Gastroesophageal sphincter (tissue), 3 donors: ENCODE results near the gene GAREM1.

Experiments
- EP300 ChIP-seq: sonication (generic); formaldehyde crosslinking; IDR thresholded peaks from one replicate; pipeline ENCODE4 v1.6.1; 2017; ENCODE audit warnings: antibody characterized with exemption, mild to moderate bottlenecking
- POLR2A ChIP-seq, 2 donors: fragments of 450-650 bp; IDR thresholded peaks; one replicate each; pipeline ENCODE4 v1.6.1; 2017; ENCODE audit warnings: antibody characterized with exemption in 2 of 2, mild to moderate bottlenecking in 2 of 2, moderate library complexity in 1 of 2
- TF ChIP-seq, protein P1 (sequence below), 4 experiments: fragments of 200-600 bp in 2 of 4; fragments of 450-650 bp in 2 of 4; sonication (generic) in 1 of 4; IDR thresholded peaks; one replicate each; pipeline ENCODE4 v1.5.1; 2017 to 2019; ENCODE audit warnings: antibody characterized with exemption in 4 of 4, mild to moderate bottlenecking in 2 of 4, moderate library complexity in 2 of 4

DNA sequence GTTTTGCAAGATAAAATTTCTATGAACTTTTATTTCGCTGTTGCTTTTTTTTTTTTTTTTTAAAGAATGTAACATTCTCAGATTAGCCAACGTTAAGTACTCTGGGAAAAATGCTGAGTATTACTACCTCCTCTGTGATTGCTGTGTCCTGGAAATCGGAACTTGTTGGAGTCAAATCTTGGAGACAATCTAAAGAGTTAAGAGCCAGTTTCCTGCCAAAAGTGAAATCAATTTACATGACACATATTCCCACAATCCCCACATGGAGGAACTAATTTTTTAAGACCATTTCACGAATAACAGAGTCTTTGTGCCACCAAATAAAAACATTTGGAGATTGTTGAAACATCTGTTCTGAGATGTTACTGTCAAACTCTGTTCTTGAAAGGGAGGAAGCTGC lies 153.0 kb downstream of the GAREM1 start:
- TF ChIP-seq, protein P1, sequence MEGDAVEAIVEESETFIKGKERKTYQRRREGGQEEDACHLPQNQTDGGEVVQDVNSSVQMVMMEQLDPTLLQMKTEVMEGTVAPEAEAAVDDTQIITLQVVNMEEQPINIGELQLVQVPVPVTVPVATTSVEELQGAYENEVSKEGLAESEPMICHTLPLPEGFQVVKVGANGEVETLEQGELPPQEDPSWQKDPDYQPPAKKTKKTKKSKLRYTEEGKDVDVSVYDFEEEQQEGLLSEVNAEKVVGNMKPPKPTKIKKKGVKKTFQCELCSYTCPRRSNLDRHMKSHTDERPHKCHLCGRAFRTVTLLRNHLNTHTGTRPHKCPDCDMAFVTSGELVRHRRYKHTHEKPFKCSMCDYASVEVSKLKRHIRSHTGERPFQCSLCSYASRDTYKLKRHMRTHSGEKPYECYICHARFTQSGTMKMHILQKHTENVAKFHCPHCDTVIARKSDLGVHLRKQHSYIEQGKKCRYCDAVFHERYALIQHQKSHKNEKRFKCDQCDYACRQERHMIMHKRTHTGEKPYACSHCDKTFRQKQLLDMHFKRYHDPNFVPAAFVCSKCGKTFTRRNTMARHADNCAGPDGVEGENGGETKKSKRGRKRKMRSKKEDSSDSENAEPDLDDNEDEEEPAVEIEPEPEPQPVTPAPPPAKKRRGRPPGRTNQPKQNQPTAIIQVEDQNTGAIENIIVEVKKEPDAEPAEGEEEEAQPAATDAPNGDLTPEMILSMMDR (IDR thresholded peaks at IDR 0.05) = no peak
- TF ChIP-seq POLR2A (IDR thresholded peaks at IDR 0.05) (no peak), EP300 (no peak)
